ENCODE measurements around the gene ABT1.

Gene ABT1

DNA sequence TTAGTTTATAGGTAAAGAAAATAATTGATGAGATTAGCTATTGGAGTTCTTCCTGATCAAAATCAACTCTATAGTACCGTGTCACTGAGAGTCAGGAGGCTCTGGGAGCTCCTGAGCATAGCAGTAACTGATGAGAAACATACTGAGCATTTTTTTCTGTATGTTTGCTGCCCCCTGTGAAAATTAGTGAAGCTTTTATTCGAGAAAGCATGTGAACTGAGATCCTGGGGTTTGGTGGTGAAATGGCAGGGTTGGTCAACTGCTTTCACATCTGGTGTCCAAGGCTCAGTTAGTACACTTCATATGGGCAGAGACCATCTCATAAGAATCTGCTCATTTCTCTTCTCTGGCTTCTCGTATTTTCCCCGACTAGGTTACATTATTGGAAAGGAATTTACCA lies 4.1 kb upstream of the ABT1 start:
- H3K36me3 ChIP-seq (replicated peaks; ENCODE audit: insufficient read depth, low read length) = no peaks in the 10 kb centered on the region
- no peaks in the 10 kb centered on the region for H4K20me1 ChIP-seq (ENCODE audit: insufficient read depth, low read length)
- H3K4me2 ChIP-seq (ENCODE audit: low read depth, low read length) = no peak overlapping the region
- H3K4me1 ChIP-seq (ENCODE audit: low read length) = peaks cover 3% of the 10 kb centered on the region; the same call in 1 of the 2 replicates
- peaks cover 8% of the 10 kb centered on the region for H3F3A ChIP-seq (ENCODE audit: insufficient read depth, low read length)
- no peak overlapping the region for H3K9ac ChIP-seq (ENCODE audit: low read length)
- H3K9me3 ChIP-seq (replicated peaks; ENCODE audit: insufficient read depth, low read length) = no peaks in the 10 kb centered on the region
- TF ChIP-seq EZH2phosphoT487 (IDR thresholded peaks at IDR 0.05; ENCODE audit: low read length) = no peak
- no peak for TF ChIP-seq CTCF (IDR thresholded peaks at IDR 0.05; ENCODE audit: low read length)
- no peak for TF ChIP-seq EZH2 (optimal IDR thresholded peaks at IDR 0.05; ENCODE audit: low read depth, low read length)
- H2AFZ ChIP-seq (ENCODE audit: low read length) = no peak overlapping the region
- peaks cover 10% of the 10 kb centered on the region for H3K79me2 ChIP-seq (ENCODE audit: low read length)
- H3K27ac ChIP-seq (ENCODE audit: low read length) = no peak overlapping the region
- no peaks in the 10 kb centered on the region for H3K27me3 ChIP-seq (replicated peaks; ENCODE audit: insufficient read depth, low read length)
- no peak overlapping the region for H3K4me3 ChIP-seq (ENCODE audit: low read length)
- DNase-seq = no peak
- H3K9me2 ChIP-seq (replicated peaks; ENCODE audit: insufficient read depth, low read length) = no peaks in the 10 kb centered on the region

DNA sequence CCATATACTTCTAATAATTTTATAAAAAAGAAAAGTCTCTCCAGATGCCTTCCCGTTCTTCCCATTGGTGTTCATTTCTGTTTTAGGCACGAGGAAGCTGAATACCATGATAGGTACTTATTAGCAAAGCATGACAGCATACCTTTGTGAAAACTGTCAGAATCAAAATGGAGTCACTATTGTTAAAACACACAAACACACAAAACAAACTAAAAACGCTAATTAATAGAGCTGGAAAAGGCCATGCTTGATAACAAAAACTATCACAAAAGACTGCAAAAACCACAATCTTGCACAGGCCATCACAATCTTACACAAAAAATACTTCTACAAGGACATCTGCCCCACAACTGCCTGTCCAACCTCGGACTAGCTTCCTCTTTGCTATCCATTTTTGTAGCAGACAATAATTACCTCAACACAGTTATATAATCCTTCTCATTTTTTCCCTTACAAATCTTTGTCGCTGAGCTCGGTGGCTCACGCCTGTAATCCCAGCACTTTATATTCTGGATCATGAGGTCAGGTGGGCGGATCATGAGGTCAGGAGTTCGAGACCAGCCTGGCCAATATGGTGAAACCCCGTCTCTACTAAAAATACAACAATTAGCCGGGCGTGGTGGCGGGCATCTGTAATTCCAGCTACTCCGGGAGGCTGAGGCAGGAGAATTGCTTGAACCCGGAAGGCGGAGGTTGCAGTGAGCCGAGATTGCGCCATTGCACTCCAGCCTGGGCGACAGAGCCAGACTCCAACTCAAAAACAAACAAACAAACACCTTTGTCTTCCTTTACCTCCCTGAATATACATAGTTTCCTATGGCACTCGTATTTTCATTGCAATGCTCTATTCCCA lies 3.2 kb upstream of the ABT1 start:
- peaks cover 8% of the 10 kb centered on the region for H3F3A ChIP-seq (ENCODE audit: insufficient read depth, low read length)
- H3K4me3 ChIP-seq (ENCODE audit: low read length) = no peak overlapping the region
- H4K20me1 ChIP-seq (ENCODE audit: insufficient read depth, low read length) = no peaks in the 10 kb centered on the region
- peaks cover 8% of the 10 kb centered on the region; the same call in 1 of the 2 replicates for H3K4me1 ChIP-seq (ENCODE audit: low read length)
- H3K4me2 ChIP-seq (ENCODE audit: low read depth, low read length) = no peak overlapping the region
- no peak for DNase-seq
- H3K79me2 ChIP-seq (ENCODE audit: low read length) = peaks cover 19% of the 10 kb centered on the region
- H3K9me3 ChIP-seq (replicated peaks; ENCODE audit: insufficient read depth, low read length) = no peaks in the 10 kb centered on the region
- H3K27me3 ChIP-seq (replicated peaks; ENCODE audit: insufficient read depth, low read length) = no peaks in the 10 kb centered on the region
- H3K36me3 ChIP-seq (replicated peaks; ENCODE audit: insufficient read depth, low read length) = no peaks in the 10 kb centered on the region
- no peak overlapping the region for H3K9ac ChIP-seq (ENCODE audit: low read length)
- no peaks in the 10 kb centered on the region for H3K9me2 ChIP-seq (replicated peaks; ENCODE audit: insufficient read depth, low read length)
- no peak for TF ChIP-seq EZH2 (optimal IDR thresholded peaks at IDR 0.05; ENCODE audit: low read depth, low read length)
- no peak for TF ChIP-seq CTCF (IDR thresholded peaks at IDR 0.05; ENCODE audit: low read length)
- no peak for TF ChIP-seq EZH2phosphoT487 (IDR thresholded peaks at IDR 0.05; ENCODE audit: low read length)
- H2AFZ ChIP-seq (ENCODE audit: low read length) = no peak overlapping the region
- no peak overlapping the region for H3K27ac ChIP-seq (ENCODE audit: low read length)

GRCh38 chr6:26594131-26594498 lies 2.6 kb upstream of the ABT1 start:
- no peak overlapping the region for H3K4me3 ChIP-seq (ENCODE audit: low read length)
- peaks cover 8% of the 10 kb centered on the region; the same call in 1 of the 2 replicates for H3K4me1 ChIP-seq (ENCODE audit: low read length)
- H3K9me2 ChIP-seq (replicated peaks; ENCODE audit: insufficient read depth, low read length) = no peaks in the 10 kb centered on the region
- H3K9me3 ChIP-seq (replicated peaks; ENCODE audit: insufficient read depth, low read length) = no peaks in the 10 kb centered on the region
- no peak for DNase-seq
- H3K27me3 ChIP-seq (replicated peaks; ENCODE audit: insufficient read depth, low read length) = no peaks in the 10 kb centered on the region
- no peak overlapping the region for H2AFZ ChIP-seq (ENCODE audit: low read length)
- no peak overlapping the region for H3K27ac ChIP-seq (ENCODE audit: low read length)
- peaks cover 8% of the 10 kb centered on the region for H3F3A ChIP-seq (ENCODE audit: insufficient read depth, low read length)
- TF ChIP-seq CTCF (IDR thresholded peaks at IDR 0.05; ENCODE audit: low read length) (no peak), EZH2phosphoT487 (IDR thresholded peaks at IDR 0.05; ENCODE audit: low read length) (no peak), EZH2 (optimal IDR thresholded peaks at IDR 0.05; ENCODE audit: low read depth, low read length) (no peak)
- peaks cover 3% of the 10 kb centered on the region; the same call in 1 of the 2 replicates for H3K36me3 ChIP-seq (replicated peaks; ENCODE audit: insufficient read depth, low read length)
- no peak overlapping the region for H3K4me2 ChIP-seq (ENCODE audit: low read depth, low read length)
- H3K79me2 ChIP-seq (ENCODE audit: low read length) = peaks cover 22% of the 10 kb centered on the region
- no peaks in the 10 kb centered on the region for H4K20me1 ChIP-seq (ENCODE audit: insufficient read depth, low read length)
- no peak overlapping the region for H3K9ac ChIP-seq (ENCODE audit: low read length)

Data from MM.1S (cell line).